Osteocyte (in vitro differentiated cells): ENCODE measurements around the gene SYCE3. TPM values are rescaled to one million over a fixed set of nuclear protein-coding genes. Genes with fewer than 3 reads are reported as not detected.

ENCODE experiments used
- DNase-seq: peaks from one replicate; pipeline ENCODE4 v3.0.0; 2021; ENCODE audit warnings: mixed read lengths; ENCODE audit not compliant: unreplicated experiment; ENCODE audit errors: extremely low spot score
- H3K27ac Mint-ChIP-seq: one replicate; pipeline ENCODE4 v1.8.0; 2021; ENCODE audit warnings: mild to moderate bottlenecking, mixed read lengths; ENCODE audit not compliant: unreplicated experiment
- H3K27me3 Mint-ChIP-seq: one replicate; pipeline ENCODE4 v1.8.0; 2021; ENCODE audit warnings: mixed read lengths; ENCODE audit not compliant: unreplicated experiment
- H3K36me3 Mint-ChIP-seq: one replicate; pipeline ENCODE4 v1.8.0; 2021; ENCODE audit warnings: mixed read lengths; ENCODE audit not compliant: unreplicated experiment
- H3K4me1 Mint-ChIP-seq: one replicate; pipeline ENCODE4 v1.8.0; 2021; ENCODE audit warnings: mixed read lengths; ENCODE audit not compliant: unreplicated experiment
- H3K4me3 Mint-ChIP-seq: one replicate; pipeline ENCODE4 v1.8.0; 2021; ENCODE audit warnings: mild to moderate bottlenecking, moderate library complexity, mixed read lengths; ENCODE audit not compliant: unreplicated experiment
- H3K9me3 Mint-ChIP-seq: one replicate; pipeline ENCODE4 v1.8.0; 2021; ENCODE audit warnings: mixed read lengths; ENCODE audit not compliant: unreplicated experiment
- CTCF ChIP-seq: fragments of 200-600 bp; sonication (generic); IDR thresholded peaks from 2 replicates; pipeline ENCODE4 v1.5.0; 2021; ENCODE audit warnings: antibody characterized with exemption, mild to moderate bottlenecking, moderate library complexity
- total RNA-seq: library from RNA; stranded (reverse); gene quantifications from 2 replicates; pipeline ENCODE4 v1.2.1, GENCODE V29; 2021

Gene SYCE3
- total RNA-seq, 1 donor from 2014 or later: not detected

- H3K27me3 Mint-ChIP-seq: peaks cover 8% of the 10 kb centered on the region
- H3K4me1 Mint-ChIP-seq: peaks cover 11% of the 10 kb centered on the region
- no peak overlapping the region for H3K27ac Mint-ChIP-seq
- TF ChIP-seq CTCF: no peak
- no peak overlapping the region for H3K4me3 Mint-ChIP-seq
- no peaks in the 10 kb centered on the region for H3K9me3 Mint-ChIP-seq
- no peak for DNase-seq
- no peaks in the 10 kb centered on the region for H3K36me3 Mint-ChIP-seq
Measured at GRCh38 chr22:50603511-50604255, 41.0 kb upstream of the SYCE3 start.

GRCh38 chr22:50602338-50602700, 39.6 kb upstream of the SYCE3 start:
- H3K27me3 Mint-ChIP-seq: peaks cover 8% of the 10 kb centered on the region
- no peaks in the 10 kb centered on the region for H3K9me3 Mint-ChIP-seq
- no peaks in the 10 kb centered on the region for H3K36me3 Mint-ChIP-seq
- no peak for TF ChIP-seq CTCF
- H3K4me3 Mint-ChIP-seq: peak overlapping the region; percentile 69
- H3K4me1 Mint-ChIP-seq: peaks cover 11% of the 10 kb centered on the region
- DNase-seq: no peak
- no peak overlapping the region for H3K27ac Mint-ChIP-seq

- H3K27me3 Mint-ChIP-seq: peaks cover 8% of the 10 kb centered on the region
- H3K36me3 Mint-ChIP-seq: no peaks in the 10 kb centered on the region
- no peak overlapping the region for H3K27ac Mint-ChIP-seq
- TF ChIP-seq CTCF: no peak
- no peaks in the 10 kb centered on the region for H3K9me3 Mint-ChIP-seq
- peaks cover 11% of the 10 kb centered on the region for H3K4me1 Mint-ChIP-seq
- peak overlapping the region; percentile 69 for H3K4me3 Mint-ChIP-seq
- DNase-seq: no peak
Measured at GRCh38 chr22:50601669-50602337, 39.1 kb upstream of the SYCE3 start.

GRCh38 chr22:50600967-50601668, 38.4 kb upstream of the SYCE3 start:
- no peak overlapping the region for H3K27ac Mint-ChIP-seq
- peaks cover 8% of the 10 kb centered on the region for H3K27me3 Mint-ChIP-seq
- no peaks in the 10 kb centered on the region for H3K36me3 Mint-ChIP-seq
- peak overlapping the region; percentile 69 for H3K4me3 Mint-ChIP-seq
- no peaks in the 10 kb centered on the region for H3K9me3 Mint-ChIP-seq
- no peak for DNase-seq
- peaks cover 11% of the 10 kb centered on the region for H3K4me1 Mint-ChIP-seq
- no peak for TF ChIP-seq CTCF

GRCh38 chr22:50600538-50600937, 37.8 kb upstream of the SYCE3 start, which contains the start of gene MAPK8IP2:
Gene MAPK8IP2 (plus strand): TSS chr22:50600793. CDS start chr22:50600819, 26 bp downstream.
- Mint-ChIP-seq H3K4me3 (peak within 1 kb of the TSS; percentile 69), H3K27me3 (peaks cover 8% of the 10 kb centered on the region), H3K9me3 (no peaks in the 10 kb centered on the region), H3K27ac (no peak within 1 kb of the TSS), H3K4me1 (peaks cover 11% of the 10 kb centered on the region), H3K36me3 (no peaks in the 10 kb centered on the region)
- TF ChIP-seq CTCF: no peak
- DNase-seq: no peak
